Neural cell (in vitro differentiated cells): ENCODE measurements around the gene ARNT2. TPM values are rescaled to one million over a fixed set of nuclear protein-coding genes. Genes with fewer than 3 reads are reported as not detected.

Source experiments
- H2AFZ ChIP-seq: fragments of 200-600, 300-800 bp; sonication (generic), shearing (Covaris generic); 2 replicates; pipeline ENCODE4 v1.6.0; 2014; ENCODE audit warnings: low read depth, mild to moderate bottlenecking, antibody characterized with exemption, low read length, moderate library complexity
- H3F3A ChIP-seq: fragments of 200-600 bp; shearing (Covaris generic); 2 replicates; pipeline ENCODE4 v1.6.1; 2016; ENCODE audit warnings: mild to moderate bottlenecking, moderate library complexity, mixed read lengths, antibody characterized with exemption, low read length; ENCODE audit not compliant: insufficient read depth, poor library complexity, severe bottlenecking
- H3K27ac ChIP-seq: fragments of 200-600, 300-800 bp; sonication (generic), shearing (Covaris generic); 2 replicates; pipeline ENCODE4 v1.5.1; 2014; ENCODE audit warnings: mild to moderate bottlenecking, low read length, moderate library complexity
- H3K27me3 ChIP-seq: fragments of 300-800, 200-600 bp; sonication (generic), shearing (Covaris generic); 2 replicates; pipeline ENCODE4 v1.6.0; 2014; ENCODE audit warnings: mild to moderate bottlenecking, low read depth, low read length, moderate library complexity; ENCODE audit not compliant: insufficient read depth
- H3K36me3 ChIP-seq: fragments of 300-800, 200-600 bp; sonication (generic), shearing (Covaris generic); 2 replicates; pipeline ENCODE4 v1.5.1; 2014; ENCODE audit warnings: mild to moderate bottlenecking, antibody characterized with exemption, low read length, moderate library complexity; ENCODE audit not compliant: insufficient read depth
- H3K4me2 ChIP-seq: fragments of 300-800, 200-600 bp; sonication (generic), shearing (Covaris generic); 2 replicates; pipeline ENCODE4 v1.6.0; 2014; ENCODE audit warnings: mild to moderate bottlenecking, low read length
- H3K4me3 ChIP-seq: fragments of 300-800, 200-600 bp; sonication (generic), shearing (Covaris generic); 2 replicates; pipeline ENCODE4 v1.5.1; 2014; ENCODE audit warnings: mild to moderate bottlenecking, low read length, moderate library complexity
- H3K79me2 ChIP-seq: fragments of 200-600 bp; shearing (Covaris generic); replicated peaks from 2 replicates; pipeline ENCODE4 v1.6.0; 2014; ENCODE audit warnings: mild to moderate bottlenecking, low read length, moderate library complexity; ENCODE audit not compliant: insufficient read depth
- H3K9ac ChIP-seq: fragments of 300-800, 200-600 bp; sonication (generic), shearing (Covaris generic); 2 replicates; pipeline ENCODE4 v1.6.1; 2016; ENCODE audit warnings: mild to moderate bottlenecking, low read length, mixed read lengths
- H3K9me2 ChIP-seq: fragments of 200-600 bp; shearing (Covaris generic); 2 replicates; pipeline ENCODE4 v1.6.1; 2016; ENCODE audit warnings: mild to moderate bottlenecking, low read length, mixed read lengths; ENCODE audit not compliant: insufficient read depth
- H3K9me3 ChIP-seq: fragments of 200-600, 300-800 bp; sonication (generic), shearing (Covaris generic); 2 replicates; pipeline ENCODE4 v1.6.1; 2016; ENCODE audit warnings: mild to moderate bottlenecking, mixed run types, low read length, moderate library complexity, mixed read lengths
- H4K20me1 ChIP-seq: fragments of 200-600 bp; shearing (Covaris generic); 2 replicates; pipeline ENCODE4 v1.6.1; 2016; ENCODE audit warnings: mild to moderate bottlenecking, mixed run types; ENCODE audit not compliant: insufficient read depth
- CTCF ChIP-seq: fragments of 450-650 bp; IDR thresholded peaks from 2 replicates; pipeline ENCODE4 v1.5.1; 2014; ENCODE audit warnings: antibody characterized with exemption, mild to moderate bottlenecking, moderate library complexity; ENCODE audit not compliant: poor library complexity, severe bottlenecking
- MXI1 ChIP-seq: fragments of 450-650 bp; conservative IDR thresholded peaks from 2 replicates; pipeline ENCODE4 v1.6.1; 2014; ENCODE audit warnings: antibody characterized with exemption, mild to moderate bottlenecking; ENCODE audit not compliant: poor library complexity, severe bottlenecking
- POLR2AphosphoS5 ChIP-seq: IDR thresholded peaks from 2 replicates; pipeline ENCODE4 v1.6.1; 2012
- RAD21 ChIP-seq: fragments of 450-650 bp; conservative IDR thresholded peaks from 2 replicates; pipeline ENCODE4 v1.6.1; 2014; ENCODE audit warnings: antibody characterized with exemption, mild to moderate bottlenecking, moderate library complexity
- REST ChIP-seq: IDR thresholded peaks from 2 replicates; pipeline ENCODE4 v1.6.1; 2012; ENCODE audit warnings: borderline replicate concordance
- SMC3 ChIP-seq: fragments of 450-650 bp; conservative IDR thresholded peaks from 2 replicates; pipeline ENCODE4 v1.6.1; 2014; ENCODE audit warnings: antibody characterized with exemption, mild to moderate bottlenecking, moderate library complexity; ENCODE audit not compliant: poor library complexity
- polyA plus RNA-seq: library from polyadenylated mRNA; depleted of rRNA; stranded (reverse); fragments of >200 nt; gene quantifications from 2 replicates; pipeline ENCODE4 v1.2.3, GENCODE V29; 2014

Gene ARNT2
- polyA plus RNA-seq, 1 donor from 2014 or later: 41.2 TPM

GRCh38 chr15:80497221-80497620 lies 93.0 kb downstream of the ARNT2 start:
- no peaks in the 10 kb centered on the region for H3K9me2 ChIP-seq
- H3K27ac ChIP-seq: no peak overlapping the region
- no peak overlapping the region for H3K4me2 ChIP-seq
- no peaks in the 10 kb centered on the region for H3K36me3 ChIP-seq
- H3K27me3 ChIP-seq: no peaks in the 10 kb centered on the region
- H3K9ac ChIP-seq: no peak overlapping the region
- no peaks in the 10 kb centered on the region for H3K9me3 ChIP-seq
- no peak for TF ChIP-seq POLR2AphosphoS5
- no peak for TF ChIP-seq SMC3
- no peak for TF ChIP-seq RAD21
- TF ChIP-seq CTCF: no peak
- no peak for TF ChIP-seq REST
- no peak for TF ChIP-seq MXI1
- no peaks in the 10 kb centered on the region for H4K20me1 ChIP-seq
- no peaks in the 10 kb centered on the region for H3K79me2 ChIP-seq
- no peaks in the 10 kb centered on the region for H3F3A ChIP-seq
- no peak overlapping the region for H2AFZ ChIP-seq
- no peak overlapping the region for H3K4me3 ChIP-seq

- no peak overlapping the region for H3K9ac ChIP-seq
Observed at GRCh38 chr15:80498652-80499051, 94.5 kb downstream of the ARNT2 start.

More at GRCh38 chr15:80498652-80499051, 94.5 kb downstream of the ARNT2 start:
- H3K27ac ChIP-seq: no peak overlapping the region
- no peaks in the 10 kb centered on the region for H3F3A ChIP-seq
- H4K20me1 ChIP-seq: no peaks in the 10 kb centered on the region
- H2AFZ ChIP-seq: no peak overlapping the region
- no peaks in the 10 kb centered on the region for H3K9me2 ChIP-seq
- H3K4me2 ChIP-seq: no peak overlapping the region
- H3K27me3 ChIP-seq: no peaks in the 10 kb centered on the region
- no peak for TF ChIP-seq REST
- no peak for TF ChIP-seq CTCF
- H3K79me2 ChIP-seq: no peaks in the 10 kb centered on the region
- no peak overlapping the region for H3K4me3 ChIP-seq
- no peaks in the 10 kb centered on the region for H3K9me3 ChIP-seq
- no peaks in the 10 kb centered on the region for H3K36me3 ChIP-seq
